Measurements from ENCODE around the gene GADD45B.

- TF ChIP-seq ATF3 (IDR thresholded peaks at IDR 0.05) (no peak), RAD21 (IDR thresholded peaks at IDR 0.05; ENCODE audit: low read depth) (no peak), POLR2AphosphoS5 (IDR thresholded peaks at IDR 0.05; ENCODE audit: low read depth, low read length) (no peak)
These were observed 669 bp downstream of the GADD45B start for GRCh38 chr19:2476451-2477140.

Measured in HCT116 (cell line).